Chondrocyte (in vitro differentiated cells): ENCODE results near the gene BCL2L2. TPM values are rescaled to one million over a fixed set of nuclear protein-coding genes. Genes with fewer than 3 reads are reported as not detected.
A peak's percentile ranks its signal among the peaks of the same experiment; 100 is the strongest.

Experiments
- DNase-seq: peaks from one replicate; pipeline ENCODE4 v3.0.0; 2021; ENCODE audit warnings: mixed read lengths, low spot score
- H3K27ac Mint-ChIP-seq: one replicate; pipeline ENCODE4 v1.8.0; 2021; ENCODE audit warnings: mild to moderate bottlenecking, moderate library complexity, mixed read lengths; ENCODE audit not compliant: unreplicated experiment
- H3K27me3 Mint-ChIP-seq: 2 replicates; pipeline ENCODE4 v1.8.0; 2021; ENCODE audit warnings: low read depth, mixed read lengths
- H3K36me3 Mint-ChIP-seq: 2 replicates; pipeline ENCODE4 v1.8.0; 2021; ENCODE audit warnings: low read depth, mixed read lengths
- H3K4me1 Mint-ChIP-seq: 2 replicates; pipeline ENCODE4 v1.8.0; 2021; ENCODE audit warnings: low read depth, mild to moderate bottlenecking, mixed read lengths
- H3K4me3 Mint-ChIP-seq: one replicate; pipeline ENCODE4 v1.8.0; 2021; ENCODE audit warnings: mild to moderate bottlenecking, moderate library complexity, mixed read lengths; ENCODE audit not compliant: unreplicated experiment
- H3K9me3 Mint-ChIP-seq: 2 replicates; pipeline ENCODE4 v1.8.0; 2021; ENCODE audit warnings: low read depth, mixed read lengths
- CTCF ChIP-seq: fragments of 200-600 bp; sonication (generic); IDR thresholded peaks from 2 replicates; pipeline ENCODE4 v1.5.0; 2021; ENCODE audit warnings: antibody characterized with exemption, mild to moderate bottlenecking, moderate library complexity
- total RNA-seq: library from RNA; stranded (reverse); gene quantifications from 3 replicates; pipeline ENCODE4 v1.2.1, GENCODE V29; 2021

BCL2L2 gene
- total RNA-seq, 1 donor from 2014 or later = 21.8 TPM

- H3K4me3 Mint-ChIP-seq = no peak overlapping the region
- TF ChIP-seq CTCF = no peak
- H3K27ac Mint-ChIP-seq = no peak overlapping the region
- H3K36me3 Mint-ChIP-seq = peaks cover 7% of the 10 kb centered on the region
- no peak for DNase-seq
- no peaks in the 10 kb centered on the region for H3K9me3 Mint-ChIP-seq
- H3K27me3 Mint-ChIP-seq = no peaks in the 10 kb centered on the region
- peaks cover 4% of the 10 kb centered on the region for H3K4me1 Mint-ChIP-seq
Observed at GRCh38 chr14:23347406-23348296, 41.0 kb downstream of the BCL2L2 start.

- Mint-ChIP-seq H3K9me3 (no peaks in the 10 kb centered on the region), H3K4me3 (no peak overlapping the region), H3K27me3 (no peaks in the 10 kb centered on the region), H3K4me1 (peaks cover 9% of the 10 kb centered on the region), H3K36me3 (peaks cover 7% of the 10 kb centered on the region), H3K27ac (no peak overlapping the region)
- DNase-seq = no peak
- no peak for TF ChIP-seq CTCF
Observed at GRCh38 chr14:23348297-23348655, 41.6 kb downstream of the BCL2L2 start.

- no peaks in the 10 kb centered on the region for H3K9me3 Mint-ChIP-seq
- no peak overlapping the region for H3K4me3 Mint-ChIP-seq
- H3K27ac Mint-ChIP-seq = no peak overlapping the region
- H3K4me1 Mint-ChIP-seq = peaks cover 11% of the 10 kb centered on the region
- no peak for DNase-seq
- no peaks in the 10 kb centered on the region for H3K27me3 Mint-ChIP-seq
- H3K36me3 Mint-ChIP-seq = peaks cover 7% of the 10 kb centered on the region
- no peak for TF ChIP-seq CTCF
Observed at GRCh38 chr14:23349156-23349845, 42.7 kb downstream of the BCL2L2 start.

GRCh38 chr14:23351681-23352505, 45.3 kb downstream of the BCL2L2 start:
- H3K27me3 Mint-ChIP-seq = no peaks in the 10 kb centered on the region
- H3K4me3 Mint-ChIP-seq = peak overlapping the region; percentile 73
- peaks cover 11% of the 10 kb centered on the region for H3K4me1 Mint-ChIP-seq
- TF ChIP-seq CTCF = peak; percentile 68
- no peak for DNase-seq
- no peak overlapping the region for H3K27ac Mint-ChIP-seq
- H3K9me3 Mint-ChIP-seq = no peaks in the 10 kb centered on the region
- peaks cover 10% of the 10 kb centered on the region for H3K36me3 Mint-ChIP-seq
